Prostate gland (tissue), 2 donors: Measurements from ENCODE around the gene TWF2.

Experiments used
- CTCF ChIP-seq, 4 experiments: fragments of 200-600 bp in 2 of 4; fragments of 450-650 bp in 2 of 4; sonication (generic) in 2 of 4; IDR thresholded peaks; 1 replicate in 3 of 4; 2 replicates in 1 of 4; pipeline ENCODE4 v1.5.1; 2016 to 2019; ENCODE audit warnings: antibody characterized with exemption in 4 of 4, mild to moderate bottlenecking in 2 of 4, moderate library complexity in 2 of 4
- POLR2AphosphoS5 ChIP-seq: sonication (generic); formaldehyde crosslinking; IDR thresholded peaks from one replicate; pipeline ENCODE4 v1.6.1; 2017; ENCODE audit warnings: antibody characterized with exemption

- TF ChIP-seq CTCF (IDR thresholded peaks at IDR 0.05) (no peak), POLR2AphosphoS5 (no peak)
Observed at GRCh38 chr3:52226229-52226817, 12.6 kb downstream of the TWF2 start.
